HEK293 (cell line): Measurements from ENCODE around the gene HOXC5.

Source experiments
- AEBP2 ChIP-seq: fragments of 450-650 bp; formaldehyde crosslinking; IDR thresholded peaks from 2 replicates; pipeline ENCODE4 v1.5.1; 2016; ENCODE audit warnings: missing biosample characterization, missing genetic modification characterization, borderline replicate concordance
- EGR2 ChIP-seq: fragments of 450-650 bp; formaldehyde crosslinking; IDR thresholded peaks from 2 replicates; pipeline ENCODE4 v1.5.1; 2016; ENCODE audit warnings: low read depth, missing biosample characterization, missing genetic modification characterization
- KLF1 ChIP-seq: fragments of 450-650 bp; formaldehyde crosslinking; IDR thresholded peaks from 2 replicates; pipeline ENCODE4 v1.5.1; 2016; ENCODE audit warnings: missing biosample characterization, missing genetic modification characterization
- PATZ1 ChIP-seq: fragments of 450-650 bp; formaldehyde crosslinking; IDR thresholded peaks from 2 replicates; pipeline ENCODE4 v1.5.1; 2016; ENCODE audit warnings: missing biosample characterization, missing genetic modification characterization
- PRDM1 ChIP-seq: fragments of 450-650 bp; formaldehyde crosslinking; IDR thresholded peaks from 2 replicates; pipeline ENCODE4; 2016; ENCODE audit warnings: missing biosample characterization, missing genetic modification characterization
- TSHZ1 ChIP-seq: fragments of 450-650 bp; formaldehyde crosslinking; IDR thresholded peaks from 2 replicates; pipeline ENCODE4 v1.5.1; 2016; ENCODE audit warnings: missing biosample characterization, missing genetic modification characterization, borderline replicate concordance
- WT1 ChIP-seq: fragments of 450-650 bp; formaldehyde crosslinking; IDR thresholded peaks from 2 replicates; pipeline ENCODE4 v1.5.1; 2016; ENCODE audit warnings: missing biosample characterization, missing genetic modification characterization
- ZBTB11 ChIP-seq: fragments of 450-650 bp; formaldehyde crosslinking; conservative IDR thresholded peaks from 2 replicates; pipeline ENCODE4 v1.5.1; 2016; ENCODE audit warnings: low read depth, missing biosample characterization, missing genetic modification characterization
- ZIC2 ChIP-seq: fragments of 450-650 bp; formaldehyde crosslinking; IDR thresholded peaks from 2 replicates; pipeline ENCODE4 v1.5.1; 2016; ENCODE audit warnings: missing biosample characterization, missing genetic modification characterization
- ZNF157 ChIP-seq: fragments of 450-650 bp; formaldehyde crosslinking; IDR thresholded peaks from 2 replicates; pipeline ENCODE4 v1.5.1; 2016; ENCODE audit warnings: missing biosample characterization, missing genetic modification characterization
- ZNF202 ChIP-seq: fragments of 450-650 bp; formaldehyde crosslinking; IDR thresholded peaks from 2 replicates; pipeline ENCODE4 v1.5.1; 2016; ENCODE audit warnings: missing biosample characterization, missing genetic modification characterization, borderline replicate concordance
- ZNF266 ChIP-seq: fragments of 450-650 bp; formaldehyde crosslinking; IDR thresholded peaks from 2 replicates; pipeline ENCODE4 v1.5.1; 2016; ENCODE audit warnings: missing biosample characterization, missing genetic modification characterization, low read depth
- ZNF280D ChIP-seq: fragments of 450-650 bp; formaldehyde crosslinking; IDR thresholded peaks from 2 replicates; pipeline ENCODE4 v1.5.1; 2016; ENCODE audit warnings: missing biosample characterization, missing genetic modification characterization
- ZNF366 ChIP-seq: fragments of 450-650 bp; formaldehyde crosslinking; conservative IDR thresholded peaks from 2 replicates; pipeline ENCODE4 v1.5.1; 2016; ENCODE audit warnings: missing biosample characterization, missing genetic modification characterization
- ZNF433 ChIP-seq: fragments of 450-650 bp; formaldehyde crosslinking; IDR thresholded peaks from 2 replicates; pipeline ENCODE4 v1.5.1; 2016; ENCODE audit warnings: missing biosample characterization, missing genetic modification characterization, low read depth
- ZNF514 ChIP-seq: fragments of 450-650 bp; formaldehyde crosslinking; IDR thresholded peaks from 2 replicates; pipeline ENCODE4 v1.5.1; 2016; ENCODE audit warnings: missing biosample characterization, missing genetic modification characterization
- ZNF585B ChIP-seq: fragments of 450-650 bp; formaldehyde crosslinking; IDR thresholded peaks from 2 replicates; pipeline ENCODE4 v1.5.1; 2016; ENCODE audit warnings: missing biosample characterization, missing genetic modification characterization
- ZNF707 ChIP-seq: fragments of 450-650 bp; formaldehyde crosslinking; IDR thresholded peaks from 2 replicates; pipeline ENCODE4 v1.5.1; 2016; ENCODE audit warnings: missing biosample characterization, missing genetic modification characterization
- ZNF747 ChIP-seq: fragments of 450-650 bp; formaldehyde crosslinking; IDR thresholded peaks from 2 replicates; pipeline ENCODE4 v1.5.1; 2016; ENCODE audit warnings: missing biosample characterization, missing genetic modification characterization
- TF ChIP-seq, protein P1 (sequence below): fragments of 450-650 bp; formaldehyde crosslinking; IDR thresholded peaks from 2 replicates; pipeline ENCODE4 v1.5.1; 2016; ENCODE audit warnings: missing biosample characterization, missing genetic modification characterization
- TF ChIP-seq, protein P2 (sequence below): fragments of 450-650 bp; formaldehyde crosslinking; IDR thresholded peaks from 2 replicates; pipeline ENCODE4 v1.5.1; 2017; ENCODE audit warnings: missing biosample characterization, missing genetic modification characterization

Gene HOXC5

GRCh38 chr12:54035568-54036264 lies 2.9 kb downstream of the HOXC5 start (continued):
- no peak for TF ChIP-seq ZNF707 (tag by site-specific recombination)
- TF ChIP-seq, protein P1, sequence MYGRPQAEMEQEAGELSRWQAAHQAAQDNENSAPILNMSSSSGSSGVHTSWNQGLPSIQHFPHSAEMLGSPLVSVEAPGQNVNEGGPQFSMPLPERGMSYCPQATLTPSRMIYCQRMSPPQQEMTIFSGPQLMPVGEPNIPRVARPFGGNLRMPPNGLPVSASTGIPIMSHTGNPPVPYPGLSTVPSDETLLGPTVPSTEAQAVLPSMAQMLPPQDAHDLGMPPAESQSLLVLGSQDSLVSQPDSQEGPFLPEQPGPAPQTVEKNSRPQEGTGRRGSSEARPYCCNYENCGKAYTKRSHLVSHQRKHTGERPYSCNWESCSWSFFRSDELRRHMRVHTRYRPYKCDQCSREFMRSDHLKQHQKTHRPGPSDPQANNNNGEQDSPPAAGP (tag by site-specific recombination): no peak
- TF ChIP-seq EGR2 (tag by site-specific recombination): peak; percentile 83
- TF ChIP-seq ZNF514 (tag by site-specific recombination): no peak
- TF ChIP-seq ZNF266 (tag by site-specific recombination): no peak
- TF ChIP-seq ZNF747 (tag by site-specific recombination): no peak
- no peak for TF ChIP-seq ZNF202 (tag by site-specific recombination)
- no peak for TF ChIP-seq KLF1 (tag by site-specific recombination)
- peak; percentile 66 for TF ChIP-seq ZNF366 (tag by site-specific recombination)
- TF ChIP-seq ZNF585B (tag by site-specific recombination): no peak
- TF ChIP-seq PATZ1 (tag by site-specific recombination): peak; percentile 51; the same call in 1 of the 2 replicates
- no peak for TF ChIP-seq ZNF280D (tag by site-specific recombination)
- TF ChIP-seq, protein P2, sequence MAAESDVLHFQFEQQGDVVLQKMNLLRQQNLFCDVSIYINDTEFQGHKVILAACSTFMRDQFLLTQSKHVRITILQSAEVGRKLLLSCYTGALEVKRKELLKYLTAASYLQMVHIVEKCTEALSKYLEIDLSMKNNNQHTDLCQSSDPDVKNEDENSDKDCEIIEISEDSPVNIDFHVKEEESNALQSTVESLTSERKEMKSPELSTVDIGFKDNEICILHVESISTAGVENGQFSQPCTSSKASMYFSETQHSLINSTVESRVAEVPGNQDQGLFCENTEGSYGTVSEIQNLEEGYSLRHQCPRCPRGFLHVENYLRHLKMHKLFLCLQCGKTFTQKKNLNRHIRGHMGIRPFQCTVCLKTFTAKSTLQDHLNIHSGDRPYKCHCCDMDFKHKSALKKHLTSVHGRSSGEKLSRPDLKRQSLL (tag by site-specific recombination): no peak
- TF ChIP-seq AEBP2 (tag by site-specific recombination): no peak
- TF ChIP-seq WT1 (tag by site-specific recombination): peak; percentile 85
- TF ChIP-seq ZBTB11 (tag by site-specific recombination): peak; percentile 44; the same call in 1 of the 2 replicates
- TF ChIP-seq ZNF157: no peak
- no peak for TF ChIP-seq TSHZ1 (tag by site-specific recombination)
- peak; percentile 61 for TF ChIP-seq ZIC2
- no peak for TF ChIP-seq ZNF433 (tag by site-specific recombination)
- TF ChIP-seq PRDM1 (tag by site-specific recombination): no peak
